HEK293 (cell line): ENCODE data around the gene RPS21.

Experiments
- FEZF1 ChIP-seq: fragments of 450-650 bp; formaldehyde crosslinking; IDR thresholded peaks from 2 replicates; pipeline ENCODE4 v1.5.1; 2016; ENCODE audit warnings: missing biosample characterization, missing genetic modification characterization
- GLIS1 ChIP-seq: fragments of 450-650 bp; formaldehyde crosslinking; IDR thresholded peaks from 2 replicates; pipeline ENCODE4 v1.5.1; 2016; ENCODE audit warnings: missing biosample characterization, missing genetic modification characterization
- HOXD13 ChIP-seq: sonication (generic); formaldehyde crosslinking; IDR thresholded peaks from 2 replicates; pipeline ENCODE4 v1.8.0; 2022; ENCODE audit warnings: missing genetic modification reagents, borderline replicate concordance
- IKZF3 ChIP-seq: fragments of 450-650 bp; IDR thresholded peaks from 2 replicates; pipeline ENCODE4 v1.5.0; 2018; ENCODE audit warnings: missing biosample characterization, mild to moderate bottlenecking, missing genetic modification characterization, moderate library complexity
- KLF1 ChIP-seq: fragments of 450-650 bp; formaldehyde crosslinking; IDR thresholded peaks from 2 replicates; pipeline ENCODE4 v1.5.1; 2016; ENCODE audit warnings: missing biosample characterization, missing genetic modification characterization
- PATZ1 ChIP-seq: fragments of 450-650 bp; formaldehyde crosslinking; IDR thresholded peaks from 2 replicates; pipeline ENCODE4 v1.5.1; 2016; ENCODE audit warnings: missing biosample characterization, missing genetic modification characterization
- SCRT2 ChIP-seq: fragments of 450-650 bp; formaldehyde crosslinking; IDR thresholded peaks from 2 replicates; pipeline ENCODE4 v1.5.1; 2016; ENCODE audit warnings: missing biosample characterization, missing genetic modification characterization
- ZBTB10 ChIP-seq: fragments of 450-650 bp; formaldehyde crosslinking; IDR thresholded peaks from 2 replicates; pipeline ENCODE4 v1.5.1; 2016; ENCODE audit warnings: missing biosample characterization, missing genetic modification characterization
- ZNF174 ChIP-seq: fragments of 450-650 bp; formaldehyde crosslinking; IDR thresholded peaks from 2 replicates; pipeline ENCODE4 v1.5.0; 2017; ENCODE audit warnings: missing biosample characterization, mild to moderate bottlenecking, missing genetic modification characterization
- ZNF2 ChIP-seq: fragments of 450-650 bp; formaldehyde crosslinking; IDR thresholded peaks from 2 replicates; pipeline ENCODE4 v1.5.1; 2016; ENCODE audit warnings: missing biosample characterization, missing genetic modification characterization
- ZNF302 ChIP-seq: fragments of 450-650 bp; formaldehyde crosslinking; IDR thresholded peaks from 2 replicates; pipeline ENCODE4 v1.5.1; 2016; ENCODE audit warnings: missing biosample characterization, missing genetic modification characterization, low read depth
- ZNF350 ChIP-seq: fragments of 450-650 bp; formaldehyde crosslinking; IDR thresholded peaks from 2 replicates; pipeline ENCODE4 v1.5.0; 2017; ENCODE audit warnings: missing biosample characterization, mild to moderate bottlenecking, missing genetic modification characterization
- ZNF366 ChIP-seq: fragments of 450-650 bp; formaldehyde crosslinking; conservative IDR thresholded peaks from 2 replicates; pipeline ENCODE4 v1.5.1; 2016; ENCODE audit warnings: missing biosample characterization, missing genetic modification characterization
- ZNF37A ChIP-seq: fragments of 450-650 bp; IDR thresholded peaks from 2 replicates; pipeline ENCODE4 v1.5.1; 2018; ENCODE audit warnings: missing biosample characterization, missing genetic modification characterization
- ZNF404 ChIP-seq: fragments of 450-650 bp; formaldehyde crosslinking; IDR thresholded peaks from 2 replicates; pipeline ENCODE4 v1.5.1; 2017; ENCODE audit warnings: missing biosample characterization, missing genetic modification characterization
- ZNF449 ChIP-seq: fragments of 450-650 bp; formaldehyde crosslinking; IDR thresholded peaks from 2 replicates; pipeline ENCODE4 v1.5.1; 2017; ENCODE audit warnings: missing biosample characterization, mild to moderate bottlenecking, missing genetic modification characterization, moderate library complexity
- ZNF501 ChIP-seq: fragments of 450-650 bp; formaldehyde crosslinking; IDR thresholded peaks from 2 replicates; pipeline ENCODE4 v1.5.1; 2016; ENCODE audit warnings: missing biosample characterization, missing genetic modification characterization
- ZNF521 ChIP-seq: fragments of 450-650 bp; formaldehyde crosslinking; IDR thresholded peaks from 2 replicates; pipeline ENCODE4 v1.5.1; 2017; ENCODE audit warnings: missing biosample characterization, mild to moderate bottlenecking, missing genetic modification characterization
- ZNF830 ChIP-seq: fragments of 450-650 bp; IDR thresholded peaks from 2 replicates; pipeline ENCODE4 v1.5.0; 2018; ENCODE audit warnings: missing biosample characterization, missing genetic modification characterization, low read depth, mild to moderate bottlenecking, moderate library complexity
- TF ChIP-seq, protein P1 (sequence below): fragments of 450-650 bp; formaldehyde crosslinking; IDR thresholded peaks from 2 replicates; pipeline ENCODE4 v1.5.1; 2017; ENCODE audit warnings: missing biosample characterization, missing genetic modification characterization
- TF ChIP-seq, protein P2 (sequence below): fragments of 450-650 bp; formaldehyde crosslinking; IDR thresholded peaks from 2 replicates; pipeline ENCODE4 v1.5.1; 2016; ENCODE audit warnings: missing biosample characterization, missing genetic modification characterization
- TF ChIP-seq, protein P3 (sequence below): fragments of 450-650 bp; formaldehyde crosslinking; IDR thresholded peaks from 2 replicates; pipeline ENCODE4 v1.5.1; 2016; ENCODE audit warnings: missing biosample characterization, missing genetic modification characterization
- TF ChIP-seq, protein P4 (sequence below): fragments of 450-650 bp; formaldehyde crosslinking; IDR thresholded peaks from 2 replicates; pipeline ENCODE4 v1.5.1; 2016; ENCODE audit warnings: missing biosample characterization, missing genetic modification characterization, borderline replicate concordance
- TF ChIP-seq, protein P5 (sequence below): fragments of 450-650 bp; formaldehyde crosslinking; IDR thresholded peaks from 2 replicates; pipeline ENCODE4 v1.5.1; 2016; ENCODE audit warnings: missing biosample characterization, missing genetic modification characterization

Gene RPS21

GRCh38 chr20:62362991-62363919 is 23.6 kb upstream of the RPS21 start (continued):
- TF ChIP-seq HOXD13 (CRISPR knock-in tag) (no peak), FEZF1 (tag by site-specific recombination) (no peak), ZNF366 (tag by site-specific recombination) (no peak), ZBTB10 (tag by site-specific recombination) (no peak), ZNF174 (tag by site-specific recombination) (no peak), KLF1 (peak; percentile 93), ZNF2 (no peak), IKZF3 (tag by site-specific recombination) (peak; percentile 66), ZNF521 (tag by site-specific recombination) (no peak), ZNF404 (no peak), PATZ1 (peak; percentile 54; the same call in 1 of the 2 replicates), ZNF37A (no peak), SCRT2 (tag by site-specific recombination) (no peak), ZNF830 (no peak), ZNF449 (no peak), ZNF350 (tag by site-specific recombination) (no peak), ZNF501 (tag by site-specific recombination) (no peak), GLIS1 (tag by site-specific recombination) (peak; percentile 92), ZNF302 (tag by site-specific recombination) (no peak)
- TF ChIP-seq, protein P1, sequence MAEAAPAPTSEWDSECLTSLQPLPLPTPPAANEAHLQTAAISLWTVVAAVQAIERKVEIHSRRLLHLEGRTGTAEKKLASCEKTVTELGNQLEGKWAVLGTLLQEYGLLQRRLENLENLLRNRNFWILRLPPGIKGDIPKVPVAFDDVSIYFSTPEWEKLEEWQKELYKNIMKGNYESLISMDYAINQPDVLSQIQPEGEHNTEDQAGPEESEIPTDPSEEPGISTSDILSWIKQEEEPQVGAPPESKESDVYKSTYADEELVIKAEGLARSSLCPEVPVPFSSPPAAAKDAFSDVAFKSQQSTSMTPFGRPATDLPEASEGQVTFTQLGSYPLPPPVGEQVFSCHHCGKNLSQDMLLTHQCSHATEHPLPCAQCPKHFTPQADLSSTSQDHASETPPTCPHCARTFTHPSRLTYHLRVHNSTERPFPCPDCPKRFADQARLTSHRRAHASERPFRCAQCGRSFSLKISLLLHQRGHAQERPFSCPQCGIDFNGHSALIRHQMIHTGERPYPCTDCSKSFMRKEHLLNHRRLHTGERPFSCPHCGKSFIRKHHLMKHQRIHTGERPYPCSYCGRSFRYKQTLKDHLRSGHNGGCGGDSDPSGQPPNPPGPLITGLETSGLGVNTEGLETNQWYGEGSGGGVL: peak; percentile 54
- TF ChIP-seq, protein P2, sequence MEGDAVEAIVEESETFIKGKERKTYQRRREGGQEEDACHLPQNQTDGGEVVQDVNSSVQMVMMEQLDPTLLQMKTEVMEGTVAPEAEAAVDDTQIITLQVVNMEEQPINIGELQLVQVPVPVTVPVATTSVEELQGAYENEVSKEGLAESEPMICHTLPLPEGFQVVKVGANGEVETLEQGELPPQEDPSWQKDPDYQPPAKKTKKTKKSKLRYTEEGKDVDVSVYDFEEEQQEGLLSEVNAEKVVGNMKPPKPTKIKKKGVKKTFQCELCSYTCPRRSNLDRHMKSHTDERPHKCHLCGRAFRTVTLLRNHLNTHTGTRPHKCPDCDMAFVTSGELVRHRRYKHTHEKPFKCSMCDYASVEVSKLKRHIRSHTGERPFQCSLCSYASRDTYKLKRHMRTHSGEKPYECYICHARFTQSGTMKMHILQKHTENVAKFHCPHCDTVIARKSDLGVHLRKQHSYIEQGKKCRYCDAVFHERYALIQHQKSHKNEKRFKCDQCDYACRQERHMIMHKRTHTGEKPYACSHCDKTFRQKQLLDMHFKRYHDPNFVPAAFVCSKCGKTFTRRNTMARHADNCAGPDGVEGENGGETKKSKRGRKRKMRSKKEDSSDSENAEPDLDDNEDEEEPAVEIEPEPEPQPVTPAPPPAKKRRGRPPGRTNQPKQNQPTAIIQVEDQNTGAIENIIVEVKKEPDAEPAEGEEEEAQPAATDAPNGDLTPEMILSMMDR: peak; percentile 78
- TF ChIP-seq, protein P3, sequence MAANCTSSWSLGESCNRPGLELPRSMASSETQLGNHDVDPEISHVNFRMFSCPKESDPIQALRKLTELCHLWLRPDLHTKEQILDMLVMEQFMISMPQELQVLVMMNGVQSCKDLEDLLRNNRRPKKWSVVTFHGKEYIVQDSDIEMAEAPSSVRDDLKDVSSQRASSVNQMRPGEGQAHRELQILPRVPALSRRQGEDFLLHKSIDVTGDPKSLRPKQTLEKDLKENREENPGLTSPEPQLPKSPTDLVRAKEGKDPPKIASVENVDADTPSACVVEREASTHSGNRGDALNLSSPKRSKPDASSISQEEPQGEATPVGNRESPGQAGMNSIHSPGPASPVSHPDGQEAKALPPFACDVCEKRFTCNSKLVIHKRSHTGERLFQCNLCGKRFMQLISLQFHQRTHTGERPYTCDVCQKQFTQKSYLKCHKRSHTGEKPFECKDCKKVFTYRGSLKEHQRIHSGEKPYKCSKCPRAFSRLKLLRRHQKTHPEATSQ (tag by site-specific recombination): no peak
- TF ChIP-seq, protein P4, sequence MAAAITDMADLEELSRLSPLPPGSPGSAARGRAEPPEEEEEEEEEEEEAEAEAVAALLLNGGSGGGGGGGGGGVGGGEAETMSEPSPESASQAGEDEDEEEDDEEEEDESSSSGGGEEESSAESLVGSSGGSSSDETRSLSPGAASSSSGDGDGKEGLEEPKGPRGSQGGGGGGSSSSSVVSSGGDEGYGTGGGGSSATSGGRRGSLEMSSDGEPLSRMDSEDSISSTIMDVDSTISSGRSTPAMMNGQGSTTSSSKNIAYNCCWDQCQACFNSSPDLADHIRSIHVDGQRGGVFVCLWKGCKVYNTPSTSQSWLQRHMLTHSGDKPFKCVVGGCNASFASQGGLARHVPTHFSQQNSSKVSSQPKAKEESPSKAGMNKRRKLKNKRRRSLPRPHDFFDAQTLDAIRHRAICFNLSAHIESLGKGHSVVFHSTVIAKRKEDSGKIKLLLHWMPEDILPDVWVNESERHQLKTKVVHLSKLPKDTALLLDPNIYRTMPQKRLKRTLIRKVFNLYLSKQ (tag by site-specific recombination): no peak
- TF ChIP-seq, protein P5, sequence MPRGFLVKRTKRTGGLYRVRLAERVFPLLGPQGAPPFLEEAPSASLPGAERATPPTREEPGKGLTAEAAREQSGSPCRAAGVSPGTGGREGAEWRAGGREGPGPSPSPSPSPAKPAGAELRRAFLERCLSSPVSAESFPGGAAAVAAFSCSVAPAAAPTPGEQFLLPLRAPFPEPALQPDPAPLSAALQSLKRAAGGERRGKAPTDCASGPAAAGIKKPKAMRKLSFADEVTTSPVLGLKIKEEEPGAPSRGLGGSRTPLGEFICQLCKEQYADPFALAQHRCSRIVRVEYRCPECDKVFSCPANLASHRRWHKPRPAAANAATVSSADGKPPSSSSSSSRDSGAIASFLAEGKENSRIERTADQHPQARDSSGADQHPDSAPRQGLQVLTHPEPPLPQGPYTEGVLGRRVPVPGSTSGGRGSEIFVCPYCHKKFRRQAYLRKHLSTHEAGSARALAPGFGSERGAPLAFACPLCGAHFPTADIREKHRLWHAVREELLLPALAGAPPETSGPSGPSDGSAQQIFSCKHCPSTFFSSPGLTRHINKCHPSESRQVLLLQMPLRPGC (tag by site-specific recombination): no peak
- TF ChIP-seq, all 188 proteins: peak for 11
